H1 (cell line): ENCODE data around the gene NIN. TPM values are rescaled to one million over a fixed set of nuclear protein-coding genes. Genes with fewer than 3 reads are reported as not detected.

Source experiments
- CTCF ChIA-PET: fragments of 300-600 bp; sonication (Branson Sonifier 250); formaldehyde crosslinking; loops from one replicate; lab custom pipeline; 2021; ENCODE audit not compliant: partially characterized antibody; lab: Charles Lee
- POLR2A ChIA-PET: fragments of 300-600 bp; sonication (Branson Sonifier 250); formaldehyde crosslinking; loops from one replicate; lab custom pipeline; 2021; ENCODE audit warnings: inconsistent platforms; ENCODE audit not compliant: partially characterized antibody; lab: Charles Lee
- DNase-seq, 2 experiments: peaks; one replicate each; pipeline versions ENCODE4 v3.0.0 to v3.0.0-alpha.2; 2010 to 2022; ENCODE audit warnings: low spot score in 2 of 2, low read depth in 1 of 2, mixed read lengths in 1 of 2
- FAIRE-seq: peaks from 2 replicates; lab custom pipeline; 2011; peaks lifted over from hg19 to GRCh38; lab: Jason Lieb, UNC
- H2AFZ ChIP-seq: 2 replicates; pipeline ENCODE4 v1.8.1; 2012; ENCODE audit warnings: low read length, inconsistent platforms
- H2AK5ac ChIP-seq: 2 replicates; pipeline ENCODE4 v1.6.1; 2013; ENCODE audit warnings: low read depth, low read length
- H2BK120ac ChIP-seq: replicated peaks from 2 replicates; pipeline ENCODE3; 2013; ENCODE audit warnings: low read depth, low read length, inconsistent platforms
- H2BK12ac ChIP-seq: 2 replicates; pipeline ENCODE4 v1.6.1; 2013; ENCODE audit warnings: low read depth, low read length
- H2BK15ac ChIP-seq: 2 replicates; pipeline ENCODE4 v1.6.1; 2013; ENCODE audit warnings: low read length
- H2BK20ac ChIP-seq: 2 replicates; pipeline ENCODE4 v1.6.1; 2013; ENCODE audit warnings: low read length
- H2BK5ac ChIP-seq: 2 replicates; pipeline ENCODE4 v1.6.1; 2013; ENCODE audit warnings: low read depth, low read length
- H3K14ac ChIP-seq: 2 replicates; pipeline ENCODE4 v1.6.1; 2013; ENCODE audit warnings: inconsistent platforms; ENCODE audit not compliant: insufficient read length
- H3K18ac ChIP-seq: 2 replicates; pipeline ENCODE4 v1.6.1; 2013; ENCODE audit warnings: low read length; ENCODE audit errors: extremely low read depth
- H3K23ac ChIP-seq: 2 replicates; pipeline ENCODE4 v1.6.1; 2013; ENCODE audit warnings: inconsistent platforms; ENCODE audit not compliant: insufficient read length
- H3K23me2 ChIP-seq: 2 replicates; pipeline ENCODE4 v1.6.1; 2013; ENCODE audit warnings: low read depth, low read length
- H3K27ac ChIP-seq: 2 replicates; pipeline ENCODE4 v1.6.1; 2011; ENCODE audit warnings: low read depth, low read length, inconsistent platforms
- H3K27me3 ChIP-seq, 4 experiments: replicated peaks in 1 of 4; 1 replicate in 1 of 4; 2 replicates in 3 of 4; pipeline versions ENCODE4 v1.6.1 to v1.8.1; 2011 to 2013; ENCODE audit warnings: low read length in 3 of 4, mild to moderate bottlenecking in 3 of 4, inconsistent platforms in 2 of 4, mixed read lengths in 2 of 4, moderate library complexity in 1 of 4; ENCODE audit not compliant: control insufficient read depth in 3 of 4, insufficient read depth in 3 of 4; ENCODE audit errors: extremely low read depth in 1 of 4
- H3K36me3 ChIP-seq, 4 experiments: 2 replicates each; pipeline versions ENCODE4 v1.6.1 to v1.8.1; 2011 to 2013; ENCODE audit warnings: mild to moderate bottlenecking in 4 of 4, low read length in 3 of 4, moderate library complexity in 2 of 4, control low read depth in 1 of 4, inconsistent platforms in 1 of 4; ENCODE audit not compliant: insufficient read depth in 4 of 4, control insufficient read depth in 2 of 4
- H3K4ac ChIP-seq: replicated peaks from 2 replicates; pipeline ENCODE3; 2013; ENCODE audit warnings: low read length, low read depth, mixed read lengths, inconsistent platforms; ENCODE audit not compliant: insufficient read length
- H3K4me1 ChIP-seq, 4 experiments: replicated peaks in 1 of 4; 1 replicate in 1 of 4; 2 replicates in 3 of 4; pipeline versions ENCODE4 v1.6.1 to v1.8.1; 2011 to 2013; ENCODE audit warnings: low read length in 3 of 4, inconsistent platforms in 2 of 4, mixed read lengths in 1 of 4; ENCODE audit not compliant: insufficient read depth in 4 of 4, control insufficient read depth in 3 of 4
- H3K4me2 ChIP-seq, 2 experiments: 2 replicates each; pipeline versions ENCODE4 v1.6.1 to v1.8.1; 2011 to 2013; ENCODE audit warnings: low read depth in 2 of 2, low read length in 2 of 2, control low read depth in 1 of 2, inconsistent platforms in 1 of 2, mild to moderate bottlenecking in 1 of 2; ENCODE audit not compliant: insufficient read depth in 1 of 2
- H3K4me3 ChIP-seq, 4 experiments: fragments of 200-600, 300-600 bp in 1 of 4; sonication (generic), shearing (Covaris generic), sonication (Bioruptor Twin) in 1 of 4; 2 replicates each; pipeline versions ENCODE4 v1.5.1 to v1.8.1; 2011 to 2016; ENCODE audit warnings: low read length in 4 of 4, low read depth in 3 of 4, control low read depth in 2 of 4, inconsistent platforms in 2 of 4, mild to moderate bottlenecking in 2 of 4, mixed read lengths in 1 of 4, moderate library complexity in 1 of 4; ENCODE audit not compliant: insufficient read depth in 2 of 4; ENCODE audit errors: extremely low read depth in 1 of 4
- H3K56ac ChIP-seq: replicated peaks from 2 replicates; pipeline ENCODE3; 2013; ENCODE audit warnings: low read depth, mild to moderate bottlenecking, mixed read lengths, low read length, inconsistent platforms; ENCODE audit not compliant: insufficient read length
- H3K79me1 ChIP-seq: 2 replicates; pipeline ENCODE4 v1.6.1; 2013; ENCODE audit warnings: low read depth, low read length, control low read depth
- H3K79me2 ChIP-seq, 2 experiments: 2 replicates each; pipeline versions ENCODE4 v1.6.1 to v1.8.1; 2012 to 2013; ENCODE audit warnings: low read length in 2 of 2, mild to moderate bottlenecking in 2 of 2, inconsistent platforms in 1 of 2; ENCODE audit not compliant: insufficient read depth in 2 of 2, control insufficient read depth in 1 of 2
- H3K9ac ChIP-seq, 4 experiments: replicated peaks in 1 of 4; 1 replicate in 1 of 4; 2 replicates in 3 of 4; pipeline versions ENCODE4 v1.6.1 to v1.8.1; 2011 to 2013; ENCODE audit warnings: low read depth in 3 of 4, low read length in 3 of 4, control low read depth in 2 of 4, mild to moderate bottlenecking in 2 of 4, moderate library complexity in 2 of 4, inconsistent platforms in 1 of 4; ENCODE audit errors: extremely low read depth in 1 of 4
- H3K9me3 ChIP-seq, 2 experiments: 2 replicates each; pipeline versions ENCODE4 v1.6.1 to v1.8.1; 2012 to 2013; ENCODE audit warnings: mild to moderate bottlenecking in 2 of 2, moderate library complexity in 2 of 2, control low read depth in 1 of 2, inconsistent platforms in 1 of 2, low read depth in 1 of 2, low read length in 1 of 2, mixed read lengths in 1 of 2; ENCODE audit not compliant: insufficient read depth in 2 of 2
- H4K20me1 ChIP-seq, 2 experiments: replicated peaks in 1 of 2; 2 replicates each; pipeline versions ENCODE3 to v1.8.1; 2011 to 2013; ENCODE audit warnings: inconsistent platforms in 2 of 2, low read length in 2 of 2, mild to moderate bottlenecking in 1 of 2; ENCODE audit not compliant: insufficient read depth in 2 of 2, control insufficient read depth in 1 of 2
- H4K5ac ChIP-seq: 2 replicates; pipeline ENCODE4 v1.6.1; 2013; ENCODE audit warnings: low read length, low read depth, mixed read lengths, inconsistent platforms; ENCODE audit not compliant: insufficient read length
- H4K8ac ChIP-seq: 2 replicates; pipeline ENCODE4 v1.8.0; 2013; ENCODE audit warnings: mild to moderate bottlenecking, moderate library complexity, low read length, inconsistent platforms; ENCODE audit not compliant: insufficient read depth; ENCODE audit errors: extremely low read depth
- H4K91ac ChIP-seq: replicated peaks from 2 replicates; pipeline ENCODE3; 2013; ENCODE audit warnings: low read length, mixed read lengths, inconsistent platforms; ENCODE audit not compliant: insufficient read length
- ATF3 ChIP-seq: IDR thresholded peaks from 2 replicates; pipeline ENCODE4 v1.6.1; 2011; ENCODE audit warnings: low read depth, mild to moderate bottlenecking, low read length; ENCODE audit not compliant: insufficient read depth
- BACH1 ChIP-seq: IDR thresholded peaks from 2 replicates; pipeline ENCODE4 v1.6.1; 2012; ENCODE audit warnings: low read length, improper control_type of control experiment
- BCL11A ChIP-seq, 2 experiments: IDR thresholded peaks; one replicate each; pipeline ENCODE4 v1.6.1; 2011; ENCODE audit warnings: low read depth in 2 of 2, low read length in 2 of 2, mild to moderate bottlenecking in 2 of 2
- EGR1 ChIP-seq: IDR thresholded peaks from 2 replicates; pipeline ENCODE4 v1.6.1; 2011; ENCODE audit warnings: low read depth, low read length, borderline replicate concordance
- GABPA ChIP-seq: IDR thresholded peaks from 2 replicates; pipeline ENCODE4 v1.6.1; 2011; ENCODE audit warnings: mild to moderate bottlenecking, low read length, moderate library complexity, borderline replicate concordance; ENCODE audit not compliant: insufficient read depth
- HDAC2 ChIP-seq, 2 experiments: fragments of 300-600 bp in 1 of 2; sonication (generic) in 1 of 2; IDR thresholded peaks; 2 replicates each; pipeline ENCODE4 v1.6.1; 2011 to 2012; ENCODE audit warnings: low read depth in 2 of 2, low read length in 2 of 2, mild to moderate bottlenecking in 2 of 2, moderate library complexity in 2 of 2, borderline replicate concordance in 1 of 2, inconsistent platforms in 1 of 2
- JUN ChIP-seq: IDR thresholded peaks from 2 replicates; pipeline ENCODE4 v1.6.1; 2011; ENCODE audit warnings: low read depth, mild to moderate bottlenecking, improper control_type of control experiment, low read length
- KDM5A ChIP-seq: fragments of 200-600 bp; IDR thresholded peaks from 2 replicates; pipeline ENCODE4 v1.7.1; 2012; ENCODE audit warnings: mild to moderate bottlenecking, low read length, inconsistent platforms, mixed read lengths
- NRF1 ChIP-seq: IDR thresholded peaks from 2 replicates; pipeline ENCODE4 v1.6.1; 2011; ENCODE audit warnings: mild to moderate bottlenecking, low read depth, low read length, improper control_type of control experiment
- POLR2AphosphoS5 ChIP-seq: IDR thresholded peaks from 2 replicates; pipeline ENCODE4 v1.6.1; 2011; ENCODE audit warnings: low read depth, low read length
- RFX5 ChIP-seq: IDR thresholded peaks from 2 replicates; pipeline ENCODE4 v1.6.1; 2011; ENCODE audit warnings: low read depth, low read length, improper control_type of control experiment, borderline replicate concordance
- SIN3A ChIP-seq, 2 experiments: IDR thresholded peaks in 1 of 2; conservative IDR thresholded peaks in 1 of 2; 2 replicates each; pipeline ENCODE4 v1.6.1; 2011 to 2012; ENCODE audit warnings: low read length in 2 of 2, improper control_type of control experiment in 1 of 2, low read depth in 1 of 2, mild to moderate bottlenecking in 1 of 2
- SIX5 ChIP-seq: IDR thresholded peaks from 2 replicates; pipeline ENCODE4 v1.6.1; 2011; ENCODE audit warnings: mild to moderate bottlenecking, low read depth, low read length
- TAF1 ChIP-seq: IDR thresholded peaks from 2 replicates; pipeline ENCODE4 v1.6.1; 2011; ENCODE audit warnings: mild to moderate bottlenecking, low read depth, low read length
- YY1 ChIP-seq: IDR thresholded peaks from 2 replicates; pipeline ENCODE4 v1.6.1; 2011; ENCODE audit warnings: low read depth, mild to moderate bottlenecking, low read length
- WGBS, 2 experiments: shearing (Covaris generic) in 1 of 2; methylation state at CpG; one replicate each; pipeline versions ENCODE4 v1.1.6 to v1.1.7; 2013 to 2015; ENCODE audit warnings: low lambda C conversion rate in 2 of 2, mixed read lengths in 2 of 2, inconsistent platforms in 1 of 2, low coverage in 1 of 2, missing lambda C conversion rate in 1 of 2; ENCODE audit not compliant: insufficient replicate concordance in 2 of 2, insufficient coverage in 1 of 2, insufficient read length in 1 of 2; ENCODE audit errors: extremely low coverage in 1 of 2, missing lambda C conversion rate in 1 of 2; 5-methylcytosine and 5-hydroxymethylcytosine counted together
- polyA plus RNA-seq, 7 experiments: library from polyadenylated mRNA; depleted of rRNA in 3 of 7; stranded (reverse) in 5 of 7; unstranded in 2 of 7; fragments of >200 nt in 5 of 7; fragments of 200-250 nt in 2 of 7; gene quantifications; 1 replicate in 5 of 7; 2 replicates in 1 of 7; 4 replicates in 1 of 7; pipeline versions ENCODE4 v1.2.1 to v1.2.3, GENCODE V29; 2011 to 2013; ENCODE audit warnings: missing spikeins in 2 of 7, mixed read lengths in 2 of 7
- total RNA-seq: library from RNA; stranded (reverse); fragmentation: NEBNext Ultra II Directional; extraction: Animal tissue kit (Norgen Biotek cat#: 25700); gene quantifications from 2 replicates; pipeline ENCODE4 v1.2.1, GENCODE V29; 2021

NIN gene
- total and polyA plus RNA-seq, 2 of the 8 experiments (the other 6 are each of a cell fraction or from before 2014, with no cell fraction given): 3.2 to 21.3 TPM

- Histone ChIP-seq H2AFZ (no peak overlapping the region), H4K91ac (no peak overlapping the region), H3K9ac (no peak overlapping the region), H4K5ac (no peak overlapping the region), H3K27me3 (no peaks in the 10 kb centered on the region), H3K4me3 (no peak overlapping the region), H2AK5ac (no peak overlapping the region), H3K18ac (no peak overlapping the region), H3K4me1 (no peaks in the 10 kb centered on the region), H4K20me1 (no peaks in the 10 kb centered on the region), H3K23ac (no peak overlapping the region), H3K56ac (no peak overlapping the region), H2BK120ac (no peak overlapping the region), H3K4me2 (no peak overlapping the region), H2BK12ac (no peak overlapping the region), H3K79me2 (no peaks in the 10 kb centered on the region), H2BK20ac (no peak overlapping the region), H4K8ac (no peak overlapping the region), H3K27ac (no peak overlapping the region), H3K79me1 (no peaks in the 10 kb centered on the region), H3K36me3 (no peaks in the 10 kb centered on the region), H3K4ac (no peak overlapping the region), H3K14ac (no peak overlapping the region), H3K23me2 (no peaks in the 10 kb centered on the region), H3K9me3 (no peaks in the 10 kb centered on the region), H2BK5ac (no peak overlapping the region), H2BK15ac (no peak overlapping the region)
- 94% methylated on average over 3 of the region's 3 CpGs; no CpG with 5 or more reads in 1 of the 2 experiments for WGBS, 2 experiments
- no peak for DNase-seq
- ChIA-PET CTCF (interaction anchor here (0.8 to 2.3 kb wide), 5 partner anchors 9 to 92 kb away, joined by 3 to 12 read pairs (median 3); no protein-coding TSS in a partner anchor), POLR2A (no interaction called here)
- FAIRE-seq: no peak
- TF ChIP-seq KDM5A (no peak), EGR1 (no peak), SIX5 (no peak), POLR2AphosphoS5 (no peak), SIN3A (conservative IDR thresholded peaks at IDR 0.05 in 1 of 2, IDR thresholded peaks at IDR 0.05 in 1 of 2; ENCODE audit: low read depth in 1 of 2, low read length in 2 of 2) (no peak), BCL11A (IDR thresholded peaks at IDR 0.05; ENCODE audit: low read depth in 2 of 2, low read length in 2 of 2) (no peak), JUN (no peak), GABPA (no peak), HDAC2 (IDR thresholded peaks at IDR 0.05; ENCODE audit: borderline replicate concordance in 1 of 2, low read depth in 2 of 2, low read length in 2 of 2) (no peak), BACH1 (no peak), YY1 (no peak), RFX5 (no peak), TAF1 (no peak), NRF1 (no peak), ATF3 (no peak)
Observed at GRCh38 chr14:50711043-50711442, 119.9 kb downstream of the NIN start.
